H9 (cell line): ENCODE data around the gene KLHL4. TPM values are rescaled to one million over a fixed set of nuclear protein-coding genes. Genes with fewer than 3 reads are reported as not detected.

Experiments used
- DNase-seq: peaks from one replicate; pipeline ENCODE4 v3.0.0-alpha.2; 2017
- H2AFZ ChIP-seq: one replicate; pipeline ENCODE4 v1.6.1; 2013; ENCODE audit warnings: mild to moderate bottlenecking, low read length, control low read depth, moderate library complexity
- H2AK5ac ChIP-seq: 2 replicates; pipeline ENCODE4 v1.6.1; 2013; ENCODE audit warnings: low read length, control low read depth, mixed read lengths; ENCODE audit not compliant: insufficient read length
- H2BK120ac ChIP-seq: one replicate; pipeline ENCODE4 v1.6.1; 2013; ENCODE audit warnings: low read depth, mild to moderate bottlenecking, low read length, control low read depth, inconsistent platforms; ENCODE audit not compliant: poor library complexity, severe bottlenecking
- H2BK12ac ChIP-seq: 2 replicates; pipeline ENCODE4 v1.6.1; 2013; ENCODE audit warnings: low read length, control low read depth, mixed read lengths, low read depth; ENCODE audit not compliant: insufficient read length
- H2BK15ac ChIP-seq: 2 replicates; pipeline ENCODE4 v1.6.1; 2013; ENCODE audit warnings: low read depth, low read length, control low read depth
- H2BK20ac ChIP-seq: one replicate; pipeline ENCODE4 v1.6.1; 2013; ENCODE audit warnings: low read depth, mild to moderate bottlenecking, low read length, control low read depth, inconsistent platforms; ENCODE audit not compliant: poor library complexity, severe bottlenecking
- H2BK5ac ChIP-seq: 2 replicates; pipeline ENCODE4 v1.6.1; 2013; ENCODE audit warnings: low read length, control low read depth, mixed read lengths; ENCODE audit not compliant: insufficient read length
- H3K14ac ChIP-seq: 2 replicates; pipeline ENCODE4 v1.6.1; 2013; ENCODE audit warnings: low read length, control low read depth; ENCODE audit not compliant: insufficient read depth
- H3K18ac ChIP-seq: 2 replicates; pipeline ENCODE4 v1.6.1; 2013; ENCODE audit warnings: low read depth, mild to moderate bottlenecking, mixed read lengths, low read length, control low read depth; ENCODE audit not compliant: insufficient read length
- H3K23ac ChIP-seq: 2 replicates; pipeline ENCODE4 v1.6.1; 2013; ENCODE audit warnings: low read length, control low read depth, mixed read lengths, low read depth; ENCODE audit not compliant: insufficient read length
- H3K23me2 ChIP-seq: 2 replicates; pipeline ENCODE4 v1.6.1; 2013; ENCODE audit warnings: low read depth, mild to moderate bottlenecking, mixed read lengths, low read length, control low read depth; ENCODE audit not compliant: insufficient read length, poor library complexity, severe bottlenecking
- H3K27ac ChIP-seq: 2 replicates; pipeline ENCODE4 v1.5.1; 2013; ENCODE audit warnings: low read length, control low read depth, mixed read lengths, low read depth; ENCODE audit not compliant: insufficient read length
- H3K27me3 ChIP-seq: 2 replicates; pipeline ENCODE4 v1.6.1; 2013; ENCODE audit warnings: low read length, control low read depth, inconsistent platforms; ENCODE audit not compliant: insufficient read depth
- H3K4ac ChIP-seq: 2 replicates; pipeline ENCODE4 v1.6.1; 2013; ENCODE audit warnings: low read depth, mild to moderate bottlenecking, control low read depth, inconsistent platforms, low read length, moderate library complexity
- H3K4me1 ChIP-seq: 2 replicates; pipeline ENCODE4 v1.6.1; 2013; ENCODE audit warnings: low read length, control low read depth, inconsistent platforms; ENCODE audit not compliant: insufficient read depth
- H3K4me2 ChIP-seq: 2 replicates; pipeline ENCODE4 v1.6.1; 2013; ENCODE audit warnings: low read length, control low read depth, mixed read lengths; ENCODE audit not compliant: insufficient read length, insufficient read depth
- H3K56ac ChIP-seq: 2 replicates; pipeline ENCODE4 v1.6.1; 2013; ENCODE audit warnings: low read depth, mild to moderate bottlenecking, mixed read lengths, low read length, control low read depth; ENCODE audit not compliant: insufficient read length
- H3K79me1 ChIP-seq: 2 replicates; pipeline ENCODE4 v1.6.1; 2013; ENCODE audit warnings: low read depth, mild to moderate bottlenecking, moderate library complexity, low read length, control low read depth, inconsistent platforms; ENCODE audit not compliant: insufficient read depth, poor library complexity, severe bottlenecking
- H3K79me2 ChIP-seq: 2 replicates; pipeline ENCODE4 v1.6.1; 2013; ENCODE audit warnings: low read length, control low read depth, inconsistent platforms; ENCODE audit not compliant: insufficient read depth
- H3K9ac ChIP-seq: 2 replicates; pipeline ENCODE4 v1.6.1; 2013; ENCODE audit warnings: low read length, control low read depth, mixed read lengths; ENCODE audit not compliant: insufficient read length; ENCODE audit errors: extremely low read depth
- H3K9me3 ChIP-seq: one replicate; pipeline ENCODE4 v1.6.1; 2013; ENCODE audit warnings: low read depth, low read length, inconsistent platforms; ENCODE audit not compliant: control insufficient read depth
- H3T11ph ChIP-seq: one replicate; pipeline ENCODE4 v1.6.1; 2013; ENCODE audit warnings: mild to moderate bottlenecking, low read length, control low read depth, inconsistent platforms
- H4K20me1 ChIP-seq: one replicate; pipeline ENCODE4 v1.6.1; 2013; ENCODE audit not compliant: control insufficient read depth, insufficient read length, insufficient read depth
- H4K5ac ChIP-seq: 2 replicates; pipeline ENCODE4 v1.6.1; 2013; ENCODE audit warnings: low read depth, mild to moderate bottlenecking, mixed read lengths, low read length, control low read depth; ENCODE audit not compliant: insufficient read length
- H4K8ac ChIP-seq: replicated peaks from 2 replicates; pipeline ENCODE4 v1.6.1; 2013; ENCODE audit warnings: low read length, control low read depth, mixed read lengths, low read depth; ENCODE audit not compliant: insufficient read length
- H4K91ac ChIP-seq: 2 replicates; pipeline ENCODE4 v1.6.1; 2013; ENCODE audit warnings: low read depth, mild to moderate bottlenecking, moderate library complexity, mixed read lengths, low read length, control low read depth; ENCODE audit not compliant: insufficient read length
- H3K27ac Mint-ChIP-seq, 3 experiments: 2 replicates in 2 of 3; 3 replicates in 1 of 3; pipeline ENCODE4 v1.8.0; 2020 to 2021; ENCODE audit warnings: mixed read lengths in 3 of 3, mild to moderate bottlenecking in 1 of 3, moderate library complexity in 1 of 3
- H3K27me3 Mint-ChIP-seq: 2 replicates; pipeline ENCODE4 v1.8.0; 2021; ENCODE audit warnings: low read depth, mild to moderate bottlenecking, moderate library complexity, mixed read lengths
- H3K36me3 Mint-ChIP-seq, 3 experiments: 2 replicates in 2 of 3; 3 replicates in 1 of 3; pipeline ENCODE4 v1.8.0; 2020 to 2021; ENCODE audit warnings: low read depth in 3 of 3, mixed read lengths in 3 of 3; ENCODE audit not compliant: insufficient read depth in 1 of 3
- H3K4me1 Mint-ChIP-seq, 2 experiments: 2 replicates each; pipeline ENCODE4 v1.8.0; 2020; ENCODE audit warnings: mixed read lengths in 2 of 2
- H3K4me3 Mint-ChIP-seq, 2 experiments: 2 replicates in 1 of 2; 3 replicates in 1 of 2; pipeline ENCODE4 v1.8.0; 2020 to 2021; ENCODE audit warnings: mild to moderate bottlenecking in 2 of 2, mixed read lengths in 2 of 2, moderate library complexity in 1 of 2
- H3K9me3 Mint-ChIP-seq, 2 experiments: 2 replicates in 1 of 2; 3 replicates in 1 of 2; pipeline ENCODE4 v1.8.0; 2020; ENCODE audit warnings: mild to moderate bottlenecking in 2 of 2, mixed read lengths in 2 of 2, moderate library complexity in 1 of 2
- whole genome bisulfite sequencing: extraction: QIAGEN DNeasy Blood & Tissue Kit; methylation state at CpG from one replicate; pipeline ENCODE4 v1.1.7; 2013; ENCODE audit warnings: missing lambda C conversion rate, low lambda C conversion rate, mixed read lengths; ENCODE audit not compliant: insufficient read length; ENCODE audit errors: extremely low coverage; 5-methylcytosine and 5-hydroxymethylcytosine counted together
- total RNA-seq: library from RNA; stranded (reverse); gene quantifications from 2 replicates; pipeline ENCODE4 v1.2.1, GENCODE V29; 2021
- TF ChIP-seq, protein P1 (sequence below): fragments of 200-600 bp; sonication (generic); conservative IDR thresholded peaks from 3 replicates; pipeline ENCODE4 v1.8.0; 2021; ENCODE audit warnings: antibody characterized with exemption, mild to moderate bottlenecking

KLHL4 gene
- total RNA-seq, 1 experiment from 2014 or later, result 22.3 TPM

DNA sequence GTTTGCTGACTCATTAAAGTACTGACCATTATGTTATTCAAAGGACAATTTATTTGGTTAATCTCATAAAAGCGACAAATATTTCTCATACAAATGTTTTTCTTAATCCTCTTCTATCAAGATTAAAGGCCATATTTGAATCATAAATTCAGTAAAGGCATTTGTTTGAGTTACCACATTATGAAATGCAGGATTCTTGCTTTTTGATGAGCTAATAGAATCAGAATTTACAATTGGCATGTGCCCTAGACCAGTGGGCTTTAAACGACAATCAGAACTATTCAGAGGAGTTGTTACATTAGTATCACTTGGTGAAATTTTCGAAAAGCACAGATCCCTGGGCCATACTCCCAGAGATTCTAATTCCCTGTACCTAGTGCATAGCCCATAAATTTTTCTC lies 55.3 kb downstream of the KLHL4 start:
- H2BK5ac ChIP-seq, result no peak overlapping the region
- no peak overlapping the region for H4K8ac ChIP-seq
- TF ChIP-seq, protein P1, sequence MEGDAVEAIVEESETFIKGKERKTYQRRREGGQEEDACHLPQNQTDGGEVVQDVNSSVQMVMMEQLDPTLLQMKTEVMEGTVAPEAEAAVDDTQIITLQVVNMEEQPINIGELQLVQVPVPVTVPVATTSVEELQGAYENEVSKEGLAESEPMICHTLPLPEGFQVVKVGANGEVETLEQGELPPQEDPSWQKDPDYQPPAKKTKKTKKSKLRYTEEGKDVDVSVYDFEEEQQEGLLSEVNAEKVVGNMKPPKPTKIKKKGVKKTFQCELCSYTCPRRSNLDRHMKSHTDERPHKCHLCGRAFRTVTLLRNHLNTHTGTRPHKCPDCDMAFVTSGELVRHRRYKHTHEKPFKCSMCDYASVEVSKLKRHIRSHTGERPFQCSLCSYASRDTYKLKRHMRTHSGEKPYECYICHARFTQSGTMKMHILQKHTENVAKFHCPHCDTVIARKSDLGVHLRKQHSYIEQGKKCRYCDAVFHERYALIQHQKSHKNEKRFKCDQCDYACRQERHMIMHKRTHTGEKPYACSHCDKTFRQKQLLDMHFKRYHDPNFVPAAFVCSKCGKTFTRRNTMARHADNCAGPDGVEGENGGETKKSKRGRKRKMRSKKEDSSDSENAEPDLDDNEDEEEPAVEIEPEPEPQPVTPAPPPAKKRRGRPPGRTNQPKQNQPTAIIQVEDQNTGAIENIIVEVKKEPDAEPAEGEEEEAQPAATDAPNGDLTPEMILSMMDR, result no peak
- H4K5ac ChIP-seq, result no peak overlapping the region
- no peaks in the 10 kb centered on the region for H3K4me1 ChIP-seq
- no peak overlapping the region for H3K27ac ChIP-seq
- H3K79me1 ChIP-seq, result no peaks in the 10 kb centered on the region
- Mint-ChIP-seq H3K9me3 (no peaks in the 10 kb centered on the region), H3K27ac (no peak overlapping the region), H3K4me3 (no peak overlapping the region), H3K36me3 (no peaks in the 10 kb centered on the region), H3K4me1 (no peaks in the 10 kb centered on the region), H3K27me3 (no peaks in the 10 kb centered on the region)
- H4K91ac ChIP-seq, result no peak overlapping the region
- no peak overlapping the region for H3T11ph ChIP-seq
- H3K4me2 ChIP-seq, result no peak overlapping the region
- H3K27me3 ChIP-seq, result no peaks in the 10 kb centered on the region
- H2BK12ac ChIP-seq, result no peak overlapping the region
- H2BK15ac ChIP-seq, result no peak overlapping the region
- no CpG with 5 or more reads among the region's 3 CpGs for WGBS
- H3K14ac ChIP-seq, result no peak overlapping the region
- no peak overlapping the region for H2BK120ac ChIP-seq
- no peaks in the 10 kb centered on the region for H3K79me2 ChIP-seq
- H3K23me2 ChIP-seq, result no peaks in the 10 kb centered on the region
- H3K4ac ChIP-seq, result no peak overlapping the region
- H2AK5ac ChIP-seq, result no peak overlapping the region
- no peak overlapping the region for H3K9ac ChIP-seq
- no peaks in the 10 kb centered on the region for H4K20me1 ChIP-seq
- H3K23ac ChIP-seq, result no peak overlapping the region
- no peaks in the 10 kb centered on the region for H3K9me3 ChIP-seq
- no peak overlapping the region for H3K18ac ChIP-seq
- H2AFZ ChIP-seq, result no peak overlapping the region
- no peak overlapping the region for H3K56ac ChIP-seq
- H2BK20ac ChIP-seq, result no peak overlapping the region
- DNase-seq, result no peak
